Measurements from ENCODE around the gene UGT1A9. TPM values are rescaled to one million over a fixed set of nuclear protein-coding genes. Genes with fewer than 3 reads are reported as not detected.

The UGT1A9 gene
- total RNA-seq, 1 experiment from 2014 or later = not detected

GRCh38 chr2:233702238-233702637, 30.5 kb downstream of the UGT1A9 start:
- Histone ChIP-seq H3K4ac (ENCODE audit: low read depth, low read length) (no peak overlapping the region), H2AFZ (ENCODE audit: low read length) (no peak overlapping the region), H2BK20ac (ENCODE audit: low read depth, low read length, poor library complexity, severe bottlenecking) (no peak overlapping the region), H4K20me1 (ENCODE audit: control insufficient read depth, insufficient read depth, insufficient read length) (no peaks in the 10 kb centered on the region), H3K27me3 (ENCODE audit: insufficient read depth, low read length) (no peaks in the 10 kb centered on the region), H3K4me2 (ENCODE audit: insufficient read depth, insufficient read length, low read length) (no peak overlapping the region), H3K56ac (ENCODE audit: insufficient read length, low read depth, low read length) (no peak overlapping the region), H2BK120ac (ENCODE audit: low read depth, low read length, poor library complexity, severe bottlenecking) (no peak overlapping the region), H4K5ac (ENCODE audit: insufficient read length, low read depth, low read length) (no peak overlapping the region), H3K79me2 (ENCODE audit: insufficient read depth, low read length) (no peaks in the 10 kb centered on the region), H3K14ac (ENCODE audit: insufficient read depth, low read length) (no peak overlapping the region), H3K27ac (ENCODE audit: insufficient read length, low read depth, low read length) (no peak overlapping the region), H2AK5ac (ENCODE audit: insufficient read length, low read length) (no peak overlapping the region), H3K23me2 (ENCODE audit: insufficient read length, low read depth, low read length, poor library complexity, severe bottlenecking) (peaks cover 5% of the 10 kb centered on the region), H3K18ac (ENCODE audit: insufficient read length, low read depth, low read length) (no peak overlapping the region), H4K8ac (replicated peaks; ENCODE audit: insufficient read length, low read depth, low read length) (no peak overlapping the region), H3K9ac (ENCODE audit: extremely low read depth, insufficient read length, low read length) (no peak overlapping the region), H2BK12ac (ENCODE audit: insufficient read length, low read depth, low read length) (no peak overlapping the region), H3K9me3 (ENCODE audit: control insufficient read depth, low read depth, low read length) (no peaks in the 10 kb centered on the region), H4K91ac (ENCODE audit: insufficient read length, low read depth, low read length) (no peak overlapping the region), H3K79me1 (ENCODE audit: insufficient read depth, low read depth, low read length, poor library complexity, severe bottlenecking) (no peaks in the 10 kb centered on the region), H2BK15ac (ENCODE audit: low read depth, low read length) (no peak overlapping the region), H3K4me1 (ENCODE audit: insufficient read depth, low read length) (no peaks in the 10 kb centered on the region), H2BK5ac (ENCODE audit: insufficient read length, low read length) (no peak overlapping the region), H3T11ph (ENCODE audit: low read length) (no peak overlapping the region), H3K23ac (ENCODE audit: insufficient read length, low read depth, low read length) (no peak overlapping the region)
- H3K4me1 Mint-ChIP-seq = peaks cover 14 to 20% of the 10 kb centered on the region in 2 experiments
- no peak overlapping the region for H3K4me3 Mint-ChIP-seq
- H3K9me3 Mint-ChIP-seq = peaks cover 4 to 7% of the 10 kb centered on the region in 2 experiments; a peak in 3 of 5 replicates
- no CpG with 5 or more reads among the region's 3 CpGs for WGBS (ENCODE audit: extremely low coverage, insufficient read length, low lambda C conversion rate)
- peaks cover 0 to 10% (median 1%) of the 10 kb centered on the region in 3 experiments; a peak in 3 of 7 replicates for H3K36me3 Mint-ChIP-seq (ENCODE audit: insufficient read depth in 1 of 3, low read depth in 3 of 3)
- H3K27me3 Mint-ChIP-seq (ENCODE audit: low read depth) = no peaks in the 10 kb centered on the region
- H3K27ac Mint-ChIP-seq = no peak overlapping the region
- TF ChIP-seq, protein P1, sequence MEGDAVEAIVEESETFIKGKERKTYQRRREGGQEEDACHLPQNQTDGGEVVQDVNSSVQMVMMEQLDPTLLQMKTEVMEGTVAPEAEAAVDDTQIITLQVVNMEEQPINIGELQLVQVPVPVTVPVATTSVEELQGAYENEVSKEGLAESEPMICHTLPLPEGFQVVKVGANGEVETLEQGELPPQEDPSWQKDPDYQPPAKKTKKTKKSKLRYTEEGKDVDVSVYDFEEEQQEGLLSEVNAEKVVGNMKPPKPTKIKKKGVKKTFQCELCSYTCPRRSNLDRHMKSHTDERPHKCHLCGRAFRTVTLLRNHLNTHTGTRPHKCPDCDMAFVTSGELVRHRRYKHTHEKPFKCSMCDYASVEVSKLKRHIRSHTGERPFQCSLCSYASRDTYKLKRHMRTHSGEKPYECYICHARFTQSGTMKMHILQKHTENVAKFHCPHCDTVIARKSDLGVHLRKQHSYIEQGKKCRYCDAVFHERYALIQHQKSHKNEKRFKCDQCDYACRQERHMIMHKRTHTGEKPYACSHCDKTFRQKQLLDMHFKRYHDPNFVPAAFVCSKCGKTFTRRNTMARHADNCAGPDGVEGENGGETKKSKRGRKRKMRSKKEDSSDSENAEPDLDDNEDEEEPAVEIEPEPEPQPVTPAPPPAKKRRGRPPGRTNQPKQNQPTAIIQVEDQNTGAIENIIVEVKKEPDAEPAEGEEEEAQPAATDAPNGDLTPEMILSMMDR (conservative IDR thresholded peaks at IDR 0.05) = no peak
- DNase-seq = no peak

Data from H9 (cell line).